ENCODE data around the gene FZD2.

Gene FZD2

DNA sequence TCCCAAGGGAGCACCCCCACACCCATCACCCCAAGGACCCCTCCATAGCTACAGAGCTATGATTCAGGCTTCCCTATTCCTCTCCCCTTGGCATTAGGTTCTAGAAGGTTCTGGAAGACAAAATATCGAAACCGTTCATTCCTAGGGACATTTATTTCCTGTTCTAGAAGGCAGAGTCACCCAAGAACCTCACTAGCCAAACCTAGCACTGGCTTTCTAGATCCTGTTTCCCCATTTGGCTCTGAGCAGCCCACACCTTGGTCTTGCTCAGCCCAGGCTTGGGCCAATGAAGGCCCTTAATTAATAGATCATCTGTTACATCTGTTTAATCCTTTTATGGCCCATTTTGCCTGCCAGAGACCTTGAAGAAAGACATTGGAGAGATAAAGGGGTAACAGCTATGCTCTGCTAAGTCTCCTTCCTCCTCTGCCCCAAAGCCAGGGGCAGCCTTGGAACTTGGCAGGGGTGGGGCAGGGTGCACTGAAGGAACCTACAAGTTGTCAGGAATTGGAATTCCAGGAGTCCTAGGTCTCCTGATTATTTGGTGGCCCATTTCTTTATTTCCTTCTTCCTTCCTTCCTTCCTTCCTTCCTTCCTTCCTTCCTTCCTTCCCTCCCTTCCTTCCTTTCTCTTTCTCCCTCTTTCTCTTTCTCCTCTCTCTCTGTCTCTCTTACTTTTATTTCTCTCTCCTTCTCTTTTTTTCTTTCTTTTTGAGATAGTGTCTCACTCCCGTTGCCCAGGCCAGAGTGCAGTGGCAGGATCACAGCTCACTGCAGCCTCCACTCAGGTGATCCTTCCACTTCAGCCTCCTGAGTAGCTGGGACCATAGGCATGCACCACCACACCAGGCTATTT lies 8.7 kb upstream of the FZD2 start:
- 91% methylated on average over 3 of the region's 3 CpGs for WGBS
- peaks cover 62% of the 10 kb centered on the region for H3K27me3 ChIP-seq (ENCODE audit: insufficient read depth, low read length)
- no peaks in the 10 kb centered on the region for H3K9me3 ChIP-seq (ENCODE audit: insufficient read depth, low read depth, low read length)
- peaks cover 49% of the 10 kb centered on the region for H3K4me1 ChIP-seq (ENCODE audit: insufficient read depth, low read length)
- H3K27ac ChIP-seq (ENCODE audit: low read depth, low read length), result peak overlapping the region; percentile 82; the same call in 1 of the 2 replicates
- no peak overlapping the region for H3K4me3 ChIP-seq (ENCODE audit: low read length)
- H3K36me3 ChIP-seq (ENCODE audit: insufficient read depth, low read length), result no peaks in the 10 kb centered on the region
- H3K9ac ChIP-seq (ENCODE audit: low read depth, low read length), result no peak overlapping the region

DNA sequence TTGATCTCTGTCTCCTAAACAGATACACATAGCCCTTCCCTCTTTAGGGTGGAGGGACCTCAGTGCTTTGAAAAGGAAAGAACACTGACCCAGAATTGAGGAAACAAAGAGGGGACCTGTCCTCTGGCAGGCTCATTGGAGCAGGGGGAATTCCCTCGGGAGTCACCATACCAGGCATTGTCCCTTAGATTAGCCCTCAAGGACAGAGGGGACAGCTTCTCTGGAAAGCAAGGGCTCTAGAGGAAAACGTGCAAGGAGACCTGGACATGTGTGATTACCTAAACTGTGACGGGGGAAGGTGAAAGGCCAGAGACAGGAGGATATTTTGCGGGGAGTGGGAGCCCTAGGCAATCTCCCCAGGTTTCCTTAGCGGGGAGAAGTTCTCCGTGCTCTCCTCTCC lies 7.6 kb upstream of the FZD2 start:
- Histone ChIP-seq H3K27ac (ENCODE audit: low read depth, low read length) (no peak overlapping the region), H3K36me3 (ENCODE audit: insufficient read depth, low read length) (no peaks in the 10 kb centered on the region), H3K9ac (ENCODE audit: low read depth, low read length) (no peak overlapping the region), H3K4me1 (ENCODE audit: insufficient read depth, low read length) (peaks cover 38% of the 10 kb centered on the region), H3K27me3 (ENCODE audit: insufficient read depth, low read length) (peaks cover 52% of the 10 kb centered on the region), H3K4me3 (ENCODE audit: low read length) (no peak overlapping the region), H3K9me3 (ENCODE audit: insufficient read depth, low read depth, low read length) (no peaks in the 10 kb centered on the region)
- WGBS, result 62% methylated on average over 6 of the region's 6 CpGs

DNA sequence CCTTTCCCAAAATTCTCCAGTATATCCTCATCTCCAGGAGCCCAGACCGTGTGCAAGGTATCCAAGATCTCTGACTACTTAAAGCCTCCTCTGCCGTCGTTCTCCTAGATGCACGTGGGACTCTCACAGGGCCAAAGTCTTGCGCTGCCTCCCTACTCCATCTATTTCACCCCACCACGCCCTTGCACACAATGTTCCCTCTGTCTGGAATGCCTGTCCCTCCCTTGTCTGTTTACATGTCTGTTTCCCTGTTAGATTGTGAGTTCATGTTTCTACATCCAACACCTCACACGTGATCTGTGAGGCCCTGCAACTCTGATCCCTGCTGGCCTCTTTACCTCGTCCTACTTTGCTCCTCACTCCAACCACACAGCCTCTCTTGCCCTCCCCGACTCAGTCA lies 4.9 kb upstream of the FZD2 start:
- Histone ChIP-seq H3K9me3 (ENCODE audit: insufficient read depth, low read depth, low read length) (no peaks in the 10 kb centered on the region), H3K36me3 (ENCODE audit: insufficient read depth, low read length) (no peaks in the 10 kb centered on the region), H3K4me1 (ENCODE audit: insufficient read depth, low read length) (peaks cover 40% of the 10 kb centered on the region), H3K27me3 (ENCODE audit: insufficient read depth, low read length) (peaks cover 28% of the 10 kb centered on the region; the same call in 1 of the 2 replicates), H3K27ac (ENCODE audit: low read depth, low read length) (no peak overlapping the region), H3K9ac (ENCODE audit: low read depth, low read length) (no peak overlapping the region), H3K4me3 (ENCODE audit: low read length) (no peak overlapping the region)
- 87% methylated on average over 9 of the region's 9 CpGs for WGBS

DNA sequence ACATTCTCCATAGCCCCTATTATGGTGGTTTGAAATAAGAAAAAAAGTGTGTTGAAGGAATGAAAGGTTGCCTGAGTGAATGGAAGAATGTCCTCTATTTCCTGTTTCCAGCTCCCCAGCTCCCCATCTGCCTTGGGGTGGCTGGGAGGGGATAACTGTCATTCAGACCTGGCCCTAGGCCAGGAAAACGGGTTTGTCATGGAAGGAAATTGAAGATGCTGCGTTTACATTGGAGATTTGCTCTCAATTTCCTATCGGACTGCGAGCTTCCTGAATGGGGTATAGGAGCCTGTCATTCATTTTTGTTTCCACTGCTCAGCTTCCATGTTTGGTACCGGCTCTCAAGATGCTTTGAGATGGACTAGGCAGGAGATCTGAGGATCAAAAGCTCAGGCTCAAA lies 2.2 kb upstream of the FZD2 start:
- Histone ChIP-seq H3K27ac (ENCODE audit: low read depth, low read length) (peak overlapping the region; percentile 99; the same call in 1 of the 2 replicates), H3K9me3 (ENCODE audit: insufficient read depth, low read depth, low read length) (no peaks in the 10 kb centered on the region), H3K9ac (ENCODE audit: low read depth, low read length) (peak overlapping the region; percentile 89; the same call in 1 of the 2 replicates), H3K4me1 (ENCODE audit: insufficient read depth, low read length) (peaks cover 22% of the 10 kb centered on the region), H3K27me3 (ENCODE audit: insufficient read depth, low read length) (peaks cover 44% of the 10 kb centered on the region), H3K4me3 (ENCODE audit: low read length) (peak overlapping the region; percentile 80), H3K36me3 (ENCODE audit: insufficient read depth, low read length) (no peaks in the 10 kb centered on the region)
- WGBS, result 49% methylated on average over 5 of the region's 5 CpGs

DNA sequence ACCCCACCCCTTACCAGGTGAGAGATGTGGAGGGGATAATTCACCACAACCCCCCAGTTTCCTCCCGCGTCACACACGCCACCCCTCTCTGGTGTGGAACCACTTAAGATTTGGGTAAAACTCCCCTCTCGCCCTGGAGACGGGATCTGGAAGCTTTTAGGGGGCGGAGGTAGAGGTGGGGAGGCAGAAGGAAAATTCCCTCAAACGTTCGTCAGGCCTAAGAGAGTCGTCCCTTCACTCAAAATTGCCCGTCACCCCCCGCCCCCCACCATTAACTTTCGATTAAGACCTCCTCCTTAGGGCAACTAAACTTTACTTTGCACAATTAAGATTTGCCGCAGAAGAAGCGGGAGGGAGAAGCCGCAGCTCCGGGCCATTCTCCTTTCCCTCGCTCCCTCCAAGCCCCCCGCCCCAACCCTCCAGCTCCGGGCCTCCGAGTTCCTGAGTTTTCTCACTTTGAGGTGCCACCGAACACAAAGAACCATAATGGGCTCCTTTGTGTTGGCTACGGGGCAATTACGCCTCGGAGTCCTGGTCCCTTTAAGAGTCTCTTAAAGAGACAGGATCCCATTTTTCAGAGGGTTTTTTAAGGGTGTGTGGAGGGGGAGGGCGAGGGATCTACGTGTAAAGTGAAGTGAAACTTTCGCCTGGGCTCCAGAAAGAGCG lies 985 bp upstream of the FZD2 start:
- Histone ChIP-seq H3K4me3 (ENCODE audit: low read length) (peak overlapping the region; percentile 80), H3K9me3 (ENCODE audit: insufficient read depth, low read depth, low read length) (no peaks in the 10 kb centered on the region), H3K36me3 (ENCODE audit: insufficient read depth, low read length) (no peaks in the 10 kb centered on the region), H3K27ac (ENCODE audit: low read depth, low read length) (peak overlapping the region; percentile 99), H3K4me1 (ENCODE audit: insufficient read depth, low read length) (peaks cover 27% of the 10 kb centered on the region), H3K9ac (ENCODE audit: low read depth, low read length) (peak overlapping the region; percentile 89), H3K27me3 (ENCODE audit: insufficient read depth, low read length) (peaks cover 48% of the 10 kb centered on the region)
- under 1% methylated on average over 24 of the region's 28 CpGs for WGBS

DNA sequence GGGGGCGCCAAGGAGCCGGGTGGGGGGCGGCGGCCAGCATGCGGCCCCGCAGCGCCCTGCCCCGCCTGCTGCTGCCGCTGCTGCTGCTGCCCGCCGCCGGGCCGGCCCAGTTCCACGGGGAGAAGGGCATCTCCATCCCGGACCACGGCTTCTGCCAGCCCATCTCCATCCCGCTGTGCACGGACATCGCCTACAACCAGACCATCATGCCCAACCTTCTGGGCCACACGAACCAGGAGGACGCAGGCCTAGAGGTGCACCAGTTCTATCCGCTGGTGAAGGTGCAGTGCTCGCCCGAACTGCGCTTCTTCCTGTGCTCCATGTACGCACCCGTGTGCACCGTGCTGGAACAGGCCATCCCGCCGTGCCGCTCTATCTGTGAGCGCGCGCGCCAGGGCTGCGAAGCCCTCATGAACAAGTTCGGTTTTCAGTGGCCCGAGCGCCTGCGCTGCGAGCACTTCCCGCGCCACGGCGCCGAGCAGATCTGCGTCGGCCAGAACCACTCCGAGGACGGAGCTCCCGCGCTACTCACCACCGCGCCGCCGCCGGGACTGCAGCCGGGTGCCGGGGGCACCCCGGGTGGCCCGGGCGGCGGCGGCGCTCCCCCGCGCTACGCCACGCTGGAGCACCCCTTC lies 484 bp downstream of the FZD2 start:
- peaks cover 42% of the 10 kb centered on the region for H3K4me1 ChIP-seq (ENCODE audit: insufficient read depth, low read length)
- H3K36me3 ChIP-seq (ENCODE audit: insufficient read depth, low read length), result no peaks in the 10 kb centered on the region
- under 1% methylated on average over 69 of the region's 69 CpGs for WGBS
- peak overlapping the region; percentile 80; the same call in 1 of the 2 replicates for H3K9ac ChIP-seq (ENCODE audit: low read depth, low read length)
- peak overlapping the region; percentile 80 for H3K4me3 ChIP-seq (ENCODE audit: low read length)
- peaks cover 52% of the 10 kb centered on the region for H3K27me3 ChIP-seq (ENCODE audit: insufficient read depth, low read length)
- H3K27ac ChIP-seq (ENCODE audit: low read depth, low read length), result peak overlapping the region; percentile 99
- H3K9me3 ChIP-seq (ENCODE audit: insufficient read depth, low read depth, low read length), result no peaks in the 10 kb centered on the region

DNA sequence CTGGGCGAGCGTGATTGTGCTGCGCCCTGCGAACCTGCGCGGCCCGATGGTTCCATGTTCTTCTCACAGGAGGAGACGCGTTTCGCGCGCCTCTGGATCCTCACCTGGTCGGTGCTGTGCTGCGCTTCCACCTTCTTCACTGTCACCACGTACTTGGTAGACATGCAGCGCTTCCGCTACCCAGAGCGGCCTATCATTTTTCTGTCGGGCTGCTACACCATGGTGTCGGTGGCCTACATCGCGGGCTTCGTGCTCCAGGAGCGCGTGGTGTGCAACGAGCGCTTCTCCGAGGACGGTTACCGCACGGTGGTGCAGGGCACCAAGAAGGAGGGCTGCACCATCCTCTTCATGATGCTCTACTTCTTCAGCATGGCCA lies 1.0 kb downstream of the FZD2 start:
- Histone ChIP-seq H3K4me3 (ENCODE audit: low read length) (peak overlapping the region; percentile 80), H3K4me1 (ENCODE audit: insufficient read depth, low read length) (peaks cover 43% of the 10 kb centered on the region), H3K36me3 (ENCODE audit: insufficient read depth, low read length) (no peaks in the 10 kb centered on the region), H3K27ac (ENCODE audit: low read depth, low read length) (peak overlapping the region; percentile 99; the same call in 1 of the 2 replicates), H3K9me3 (ENCODE audit: insufficient read depth, low read depth, low read length) (no peaks in the 10 kb centered on the region), H3K9ac (ENCODE audit: low read depth, low read length) (peak overlapping the region; percentile 80; the same call in 1 of the 2 replicates), H3K27me3 (ENCODE audit: insufficient read depth, low read length) (peaks cover 57% of the 10 kb centered on the region)
- 10% methylated on average over 31 of the region's 31 CpGs for WGBS

DNA sequence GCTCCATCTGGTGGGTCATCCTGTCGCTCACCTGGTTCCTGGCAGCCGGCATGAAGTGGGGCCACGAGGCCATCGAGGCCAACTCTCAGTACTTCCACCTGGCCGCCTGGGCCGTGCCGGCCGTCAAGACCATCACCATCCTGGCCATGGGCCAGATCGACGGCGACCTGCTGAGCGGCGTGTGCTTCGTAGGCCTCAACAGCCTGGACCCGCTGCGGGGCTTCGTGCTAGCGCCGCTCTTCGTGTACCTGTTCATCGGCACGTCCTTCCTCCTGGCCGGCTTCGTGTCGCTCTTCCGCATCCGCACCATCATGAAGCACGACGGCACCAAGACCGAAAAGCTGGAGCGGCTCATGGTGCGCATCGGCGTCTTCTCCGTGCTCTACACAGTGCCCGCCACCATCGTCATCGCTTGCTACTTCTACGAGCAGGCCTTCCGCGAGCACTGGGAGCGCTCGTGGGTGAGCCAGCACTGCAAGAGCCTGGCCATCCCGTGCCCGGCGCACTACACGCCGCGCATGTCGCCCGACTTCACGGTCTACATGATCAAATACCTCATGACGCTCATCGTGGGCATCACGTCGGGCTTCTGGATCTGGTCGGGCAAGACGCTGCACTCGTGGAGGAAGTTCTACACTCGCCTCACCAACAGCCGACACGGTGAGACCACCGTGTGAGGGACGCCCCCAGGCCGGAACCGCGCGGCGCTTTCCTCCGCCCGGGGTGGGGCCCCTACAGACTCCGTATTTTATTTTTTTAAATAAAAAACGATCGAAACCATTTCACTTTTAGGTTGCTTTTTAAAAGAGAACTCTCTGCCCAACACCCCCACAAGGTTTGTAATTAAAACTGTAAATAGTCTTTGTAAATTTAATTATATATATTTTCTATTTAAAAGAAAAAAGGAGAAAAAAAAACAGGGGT lies 1.7 kb downstream of the FZD2 start:
- Histone ChIP-seq H3K36me3 (ENCODE audit: insufficient read depth, low read length) (no peaks in the 10 kb centered on the region), H3K27me3 (ENCODE audit: insufficient read depth, low read length) (peaks cover 63% of the 10 kb centered on the region), H3K27ac (ENCODE audit: low read depth, low read length) (no peak overlapping the region), H3K4me3 (ENCODE audit: low read length) (peak overlapping the region; percentile 80), H3K9me3 (ENCODE audit: insufficient read depth, low read depth, low read length) (no peaks in the 10 kb centered on the region), H3K9ac (ENCODE audit: low read depth, low read length) (peak overlapping the region; percentile 80; the same call in 1 of the 2 replicates), H3K4me1 (ENCODE audit: insufficient read depth, low read length) (peaks cover 43% of the 10 kb centered on the region)
- WGBS, result 21% methylated on average over 74 of the region's 74 CpGs

DNA sequence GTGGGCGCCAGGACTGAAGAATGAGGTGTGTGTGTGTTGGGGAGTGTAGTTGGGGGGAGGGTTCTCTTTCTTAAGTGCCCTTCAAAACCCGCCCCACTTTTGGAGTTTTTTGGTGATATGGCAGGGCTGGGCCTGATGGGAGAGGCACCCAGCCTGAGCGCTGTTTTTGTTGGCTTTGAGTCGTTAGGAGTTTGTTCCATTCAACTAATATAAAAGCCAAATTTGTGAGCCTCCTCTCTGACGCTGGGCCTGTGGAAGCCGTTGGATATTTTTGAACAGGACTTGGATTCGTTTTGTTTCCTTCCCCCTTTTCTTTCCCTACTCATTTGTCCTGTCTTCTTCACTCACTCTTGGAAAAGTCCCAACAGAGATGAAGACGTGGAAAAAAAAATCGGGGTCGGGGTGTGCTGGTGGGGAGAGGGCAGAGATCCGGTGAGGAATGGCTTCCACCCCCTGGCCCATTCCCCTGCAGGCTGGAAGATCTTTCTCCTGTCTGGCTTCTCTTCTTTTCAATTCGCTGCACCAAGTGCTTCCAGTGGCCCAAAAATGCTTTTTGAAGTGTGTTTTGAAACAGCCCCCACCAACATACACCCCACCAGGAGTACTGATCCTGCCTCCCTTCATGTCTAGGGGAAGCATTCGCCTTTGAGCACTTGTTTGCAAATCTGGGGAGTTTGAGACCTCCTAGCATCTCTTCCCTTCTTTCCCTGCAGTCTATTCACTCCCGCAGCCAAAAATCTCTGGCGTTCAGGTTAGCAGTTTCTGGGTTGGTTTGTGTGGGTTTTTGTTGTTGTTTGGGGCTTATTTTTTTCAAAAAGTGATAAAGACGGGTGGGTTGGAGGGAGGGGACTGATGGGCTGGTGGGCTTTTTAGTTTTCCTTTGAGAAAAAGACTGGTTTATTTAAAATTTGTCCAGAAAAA lies 2.6 kb downstream of the FZD2 start:
- H3K27me3 ChIP-seq (ENCODE audit: insufficient read depth, low read length), result peaks cover 63% of the 10 kb centered on the region
- 9% methylated on average over 16 of the region's 16 CpGs for WGBS
- peak overlapping the region; percentile 80 for H3K4me3 ChIP-seq (ENCODE audit: low read length)

More for the DNA sequence above, 2.6 kb downstream of the FZD2 start:
- Histone ChIP-seq H3K4me1 (ENCODE audit: insufficient read depth, low read length) (peaks cover 41% of the 10 kb centered on the region), H3K9ac (ENCODE audit: low read depth, low read length) (peak overlapping the region; percentile 64; the same call in 1 of the 2 replicates), H3K9me3 (ENCODE audit: insufficient read depth, low read depth, low read length) (no peaks in the 10 kb centered on the region), H3K36me3 (ENCODE audit: insufficient read depth, low read length) (no peaks in the 10 kb centered on the region), H3K27ac (ENCODE audit: low read depth, low read length) (no peak overlapping the region; the same call in 1 of the 2 replicates)
